ENCODE results near the gene IMMP2L.
A peak's percentile ranks its signal among the peaks of the same experiment; 100 is the strongest.

Gene IMMP2L

GRCh38 chr7:111138193-111138569, 424.1 kb downstream of the IMMP2L start:
- in situ Hi-C loops (cut with HindIII; ENCODE audit: low sequenced_read_pairs), result no loop called here
- no peak overlapping the region for H3K4me3 ChIP-seq (ENCODE audit: low read depth, low read length)
- DNase-seq (ENCODE audit: low read depth, low spot score), result peak; percentile 64
- TF ChIP-seq, protein P1, sequence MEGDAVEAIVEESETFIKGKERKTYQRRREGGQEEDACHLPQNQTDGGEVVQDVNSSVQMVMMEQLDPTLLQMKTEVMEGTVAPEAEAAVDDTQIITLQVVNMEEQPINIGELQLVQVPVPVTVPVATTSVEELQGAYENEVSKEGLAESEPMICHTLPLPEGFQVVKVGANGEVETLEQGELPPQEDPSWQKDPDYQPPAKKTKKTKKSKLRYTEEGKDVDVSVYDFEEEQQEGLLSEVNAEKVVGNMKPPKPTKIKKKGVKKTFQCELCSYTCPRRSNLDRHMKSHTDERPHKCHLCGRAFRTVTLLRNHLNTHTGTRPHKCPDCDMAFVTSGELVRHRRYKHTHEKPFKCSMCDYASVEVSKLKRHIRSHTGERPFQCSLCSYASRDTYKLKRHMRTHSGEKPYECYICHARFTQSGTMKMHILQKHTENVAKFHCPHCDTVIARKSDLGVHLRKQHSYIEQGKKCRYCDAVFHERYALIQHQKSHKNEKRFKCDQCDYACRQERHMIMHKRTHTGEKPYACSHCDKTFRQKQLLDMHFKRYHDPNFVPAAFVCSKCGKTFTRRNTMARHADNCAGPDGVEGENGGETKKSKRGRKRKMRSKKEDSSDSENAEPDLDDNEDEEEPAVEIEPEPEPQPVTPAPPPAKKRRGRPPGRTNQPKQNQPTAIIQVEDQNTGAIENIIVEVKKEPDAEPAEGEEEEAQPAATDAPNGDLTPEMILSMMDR (IDR thresholded peaks at IDR 0.05; ENCODE audit: low read depth, low read length), result no peak

DNA sequence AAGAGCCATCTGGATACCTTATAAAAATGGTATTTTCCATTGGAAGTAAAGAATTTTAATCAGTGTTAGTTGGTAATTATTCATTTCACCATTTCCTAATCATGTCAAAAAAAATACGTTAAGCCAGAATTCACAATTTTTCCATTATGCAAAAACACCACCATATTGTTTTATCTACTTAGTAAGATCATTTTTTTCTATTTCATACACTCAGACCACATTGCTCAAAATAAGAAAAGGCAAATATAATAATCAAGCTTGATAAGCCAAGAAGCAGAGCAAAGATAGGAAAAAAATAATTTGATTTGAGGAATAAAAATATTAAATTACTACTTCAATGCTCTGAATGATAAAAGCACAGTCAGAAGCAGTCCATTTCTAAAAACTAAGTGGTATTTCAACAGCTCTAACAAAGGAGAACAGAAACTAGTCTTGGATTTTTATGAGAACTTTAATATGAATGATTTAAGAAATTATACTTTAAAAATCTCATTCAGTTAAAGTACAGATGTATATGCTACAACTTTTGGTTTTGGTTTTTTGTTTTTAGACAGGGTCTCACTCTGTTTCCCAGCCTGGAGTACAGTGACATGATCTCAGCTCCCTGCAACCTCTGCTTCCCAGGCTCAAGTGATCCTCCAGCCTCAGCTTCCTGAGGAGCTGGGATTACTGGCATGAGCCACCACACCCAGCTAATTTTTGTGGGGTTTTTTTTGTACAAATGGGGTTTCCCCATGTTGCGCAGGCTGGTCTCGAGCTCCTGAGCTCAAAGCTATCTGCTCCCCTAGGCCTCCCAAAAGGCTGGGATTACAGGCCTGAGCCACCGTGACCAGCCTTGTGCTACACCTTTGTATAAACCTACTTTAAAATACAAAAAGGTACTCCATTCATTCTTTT, 424.7 kb downstream of the IMMP2L start:
- DNase-seq (ENCODE audit: low read depth, low spot score), result peak; percentile 45
- H3K4me3 ChIP-seq (ENCODE audit: low read depth, low read length), result no peak overlapping the region
- in situ Hi-C loops (cut with HindIII; ENCODE audit: low sequenced_read_pairs), result no loop called here
- TF ChIP-seq, protein P1 (IDR thresholded peaks at IDR 0.05; ENCODE audit: low read depth, low read length), result no peak

- H3K4me3 ChIP-seq (ENCODE audit: low read depth, low read length), result no peak overlapping the region
- in situ Hi-C loops (cut with HindIII; ENCODE audit: low sequenced_read_pairs), result no loop called here
- TF ChIP-seq, protein P1 (IDR thresholded peaks at IDR 0.05; ENCODE audit: low read depth, low read length), result no peak
- DNase-seq (ENCODE audit: low read depth, low spot score), result peak; percentile 49
These were observed 429.5 kb downstream of the IMMP2L start for GRCh38 chr7:111132833-111133232.

GRCh38 chr7:111129435-111129834, 432.9 kb downstream of the IMMP2L start:
- TF ChIP-seq, protein P1 (IDR thresholded peaks at IDR 0.05; ENCODE audit: low read depth, low read length), result no peak
- DNase-seq (ENCODE audit: low read depth, low spot score), result no peak
- H3K4me3 ChIP-seq (ENCODE audit: low read depth, low read length), result no peak overlapping the region
- in situ Hi-C loops (cut with HindIII; ENCODE audit: low sequenced_read_pairs), result no loop called here

- DNase-seq (ENCODE audit: low read depth, low spot score), result peak; percentile 12
- in situ Hi-C loops (cut with HindIII; ENCODE audit: low sequenced_read_pairs), result no loop called here
- TF ChIP-seq, protein P1 (IDR thresholded peaks at IDR 0.05; ENCODE audit: low read depth, low read length), result no peak
These were observed 435.3 kb downstream of the IMMP2L start for GRCh38 chr7:111126987-111127386.

GRCh38 chr7:111115966-111116365, 446.3 kb downstream of the IMMP2L start:
- no peak for DNase-seq (ENCODE audit: low read depth, low spot score)
- in situ Hi-C loops (cut with HindIII; ENCODE audit: low sequenced_read_pairs), result no loop called here
- TF ChIP-seq, protein P1 (IDR thresholded peaks at IDR 0.05; ENCODE audit: low read depth, low read length), result no peak

More at GRCh38 chr7:111126987-111127386, 435.3 kb downstream of the IMMP2L start:
- H3K4me3 ChIP-seq (ENCODE audit: low read depth, low read length), result no peak overlapping the region

More at GRCh38 chr7:111115966-111116365, 446.3 kb downstream of the IMMP2L start:
- no peak overlapping the region for H3K4me3 ChIP-seq (ENCODE audit: low read depth, low read length)
